H1 (cell line): ENCODE data around the gene CCNE1. TPM values are rescaled to one million over a fixed set of nuclear protein-coding genes. Genes with fewer than 3 reads are reported as not detected.

Experiments
- CTCF ChIA-PET: fragments of 300-600 bp; sonication (Branson Sonifier 250); formaldehyde crosslinking; loops from one replicate; lab custom pipeline; 2021; ENCODE audit not compliant: partially characterized antibody; lab: Charles Lee
- POLR2A ChIA-PET: fragments of 300-600 bp; sonication (Branson Sonifier 250); formaldehyde crosslinking; loops from one replicate; lab custom pipeline; 2021; ENCODE audit warnings: inconsistent platforms; ENCODE audit not compliant: partially characterized antibody; lab: Charles Lee
- DNase-seq, 2 experiments: peaks; one replicate each; pipeline versions ENCODE4 v3.0.0 to v3.0.0-alpha.2; 2010 to 2022; ENCODE audit warnings: low spot score in 2 of 2, low read depth in 1 of 2, mixed read lengths in 1 of 2
- FAIRE-seq: peaks from 2 replicates; lab custom pipeline; 2011; peaks lifted over from hg19 to GRCh38; lab: Jason Lieb, UNC
- H2AFZ ChIP-seq: 2 replicates; pipeline ENCODE4 v1.8.1; 2012; ENCODE audit warnings: low read length, inconsistent platforms
- H2AK5ac ChIP-seq: 2 replicates; pipeline ENCODE4 v1.6.1; 2013; ENCODE audit warnings: low read depth, low read length
- H2BK120ac ChIP-seq: replicated peaks from 2 replicates; pipeline ENCODE3; 2013; ENCODE audit warnings: low read depth, low read length, inconsistent platforms
- H2BK12ac ChIP-seq: 2 replicates; pipeline ENCODE4 v1.6.1; 2013; ENCODE audit warnings: low read depth, low read length
- H2BK15ac ChIP-seq: 2 replicates; pipeline ENCODE4 v1.6.1; 2013; ENCODE audit warnings: low read length
- H2BK20ac ChIP-seq: 2 replicates; pipeline ENCODE4 v1.6.1; 2013; ENCODE audit warnings: low read length
- H2BK5ac ChIP-seq: 2 replicates; pipeline ENCODE4 v1.6.1; 2013; ENCODE audit warnings: low read depth, low read length
- H3K14ac ChIP-seq: 2 replicates; pipeline ENCODE4 v1.6.1; 2013; ENCODE audit warnings: inconsistent platforms; ENCODE audit not compliant: insufficient read length
- H3K18ac ChIP-seq: 2 replicates; pipeline ENCODE4 v1.6.1; 2013; ENCODE audit warnings: low read length; ENCODE audit errors: extremely low read depth
- H3K23ac ChIP-seq: 2 replicates; pipeline ENCODE4 v1.6.1; 2013; ENCODE audit warnings: inconsistent platforms; ENCODE audit not compliant: insufficient read length
- H3K23me2 ChIP-seq: 2 replicates; pipeline ENCODE4 v1.6.1; 2013; ENCODE audit warnings: low read depth, low read length
- H3K27ac ChIP-seq: 2 replicates; pipeline ENCODE4 v1.6.1; 2011; ENCODE audit warnings: low read depth, low read length, inconsistent platforms
- H3K27me3 ChIP-seq, 4 experiments: replicated peaks in 1 of 4; 1 replicate in 1 of 4; 2 replicates in 3 of 4; pipeline versions ENCODE4 v1.6.1 to v1.8.1; 2011 to 2013; ENCODE audit warnings: low read length in 3 of 4, mild to moderate bottlenecking in 3 of 4, inconsistent platforms in 2 of 4, mixed read lengths in 2 of 4, moderate library complexity in 1 of 4; ENCODE audit not compliant: control insufficient read depth in 3 of 4, insufficient read depth in 3 of 4; ENCODE audit errors: extremely low read depth in 1 of 4
- H3K36me3 ChIP-seq, 4 experiments: 2 replicates each; pipeline versions ENCODE4 v1.6.1 to v1.8.1; 2011 to 2013; ENCODE audit warnings: mild to moderate bottlenecking in 4 of 4, low read length in 3 of 4, moderate library complexity in 2 of 4, control low read depth in 1 of 4, inconsistent platforms in 1 of 4; ENCODE audit not compliant: insufficient read depth in 4 of 4, control insufficient read depth in 2 of 4
- H3K4ac ChIP-seq: replicated peaks from 2 replicates; pipeline ENCODE3; 2013; ENCODE audit warnings: low read length, low read depth, mixed read lengths, inconsistent platforms; ENCODE audit not compliant: insufficient read length
- H3K4me1 ChIP-seq, 4 experiments: replicated peaks in 1 of 4; 1 replicate in 1 of 4; 2 replicates in 3 of 4; pipeline versions ENCODE4 v1.6.1 to v1.8.1; 2011 to 2013; ENCODE audit warnings: low read length in 3 of 4, inconsistent platforms in 2 of 4, mixed read lengths in 1 of 4; ENCODE audit not compliant: insufficient read depth in 4 of 4, control insufficient read depth in 3 of 4
- H3K4me2 ChIP-seq, 2 experiments: 2 replicates each; pipeline versions ENCODE4 v1.6.1 to v1.8.1; 2011 to 2013; ENCODE audit warnings: low read depth in 2 of 2, low read length in 2 of 2, control low read depth in 1 of 2, inconsistent platforms in 1 of 2, mild to moderate bottlenecking in 1 of 2; ENCODE audit not compliant: insufficient read depth in 1 of 2
- H3K4me3 ChIP-seq, 4 experiments: fragments of 200-600, 300-600 bp in 1 of 4; sonication (generic), shearing (Covaris generic), sonication (Bioruptor Twin) in 1 of 4; 2 replicates each; pipeline versions ENCODE4 v1.5.1 to v1.8.1; 2011 to 2016; ENCODE audit warnings: low read length in 4 of 4, low read depth in 3 of 4, control low read depth in 2 of 4, inconsistent platforms in 2 of 4, mild to moderate bottlenecking in 2 of 4, mixed read lengths in 1 of 4, moderate library complexity in 1 of 4; ENCODE audit not compliant: insufficient read depth in 2 of 4; ENCODE audit errors: extremely low read depth in 1 of 4
- H3K56ac ChIP-seq: replicated peaks from 2 replicates; pipeline ENCODE3; 2013; ENCODE audit warnings: low read depth, mild to moderate bottlenecking, mixed read lengths, low read length, inconsistent platforms; ENCODE audit not compliant: insufficient read length
- H3K79me1 ChIP-seq: 2 replicates; pipeline ENCODE4 v1.6.1; 2013; ENCODE audit warnings: low read depth, low read length, control low read depth
- H3K79me2 ChIP-seq, 2 experiments: 2 replicates each; pipeline versions ENCODE4 v1.6.1 to v1.8.1; 2012 to 2013; ENCODE audit warnings: low read length in 2 of 2, mild to moderate bottlenecking in 2 of 2, inconsistent platforms in 1 of 2; ENCODE audit not compliant: insufficient read depth in 2 of 2, control insufficient read depth in 1 of 2
- H3K9ac ChIP-seq, 4 experiments: replicated peaks in 1 of 4; 1 replicate in 1 of 4; 2 replicates in 3 of 4; pipeline versions ENCODE4 v1.6.1 to v1.8.1; 2011 to 2013; ENCODE audit warnings: low read depth in 3 of 4, low read length in 3 of 4, control low read depth in 2 of 4, mild to moderate bottlenecking in 2 of 4, moderate library complexity in 2 of 4, inconsistent platforms in 1 of 4; ENCODE audit errors: extremely low read depth in 1 of 4
- H3K9me3 ChIP-seq, 2 experiments: 2 replicates each; pipeline versions ENCODE4 v1.6.1 to v1.8.1; 2012 to 2013; ENCODE audit warnings: mild to moderate bottlenecking in 2 of 2, moderate library complexity in 2 of 2, control low read depth in 1 of 2, inconsistent platforms in 1 of 2, low read depth in 1 of 2, low read length in 1 of 2, mixed read lengths in 1 of 2; ENCODE audit not compliant: insufficient read depth in 2 of 2
- H4K20me1 ChIP-seq, 2 experiments: replicated peaks in 1 of 2; 2 replicates each; pipeline versions ENCODE3 to v1.8.1; 2011 to 2013; ENCODE audit warnings: inconsistent platforms in 2 of 2, low read length in 2 of 2, mild to moderate bottlenecking in 1 of 2; ENCODE audit not compliant: insufficient read depth in 2 of 2, control insufficient read depth in 1 of 2
- H4K5ac ChIP-seq: 2 replicates; pipeline ENCODE4 v1.6.1; 2013; ENCODE audit warnings: low read length, low read depth, mixed read lengths, inconsistent platforms; ENCODE audit not compliant: insufficient read length
- H4K8ac ChIP-seq: 2 replicates; pipeline ENCODE4 v1.8.0; 2013; ENCODE audit warnings: mild to moderate bottlenecking, moderate library complexity, low read length, inconsistent platforms; ENCODE audit not compliant: insufficient read depth; ENCODE audit errors: extremely low read depth
- H4K91ac ChIP-seq: replicated peaks from 2 replicates; pipeline ENCODE3; 2013; ENCODE audit warnings: low read length, mixed read lengths, inconsistent platforms; ENCODE audit not compliant: insufficient read length
- BACH1 ChIP-seq: IDR thresholded peaks from 2 replicates; pipeline ENCODE4 v1.6.1; 2012; ENCODE audit warnings: low read length, improper control_type of control experiment
- ZNF274 ChIP-seq: IDR thresholded peaks from 2 replicates; pipeline ENCODE4 v1.7.0; 2012; ENCODE audit warnings: low read length, borderline replicate concordance; ENCODE audit errors: extremely low read depth
- WGBS, 2 experiments: shearing (Covaris generic) in 1 of 2; methylation state at CpG; one replicate each; pipeline versions ENCODE4 v1.1.6 to v1.1.7; 2013 to 2015; ENCODE audit warnings: low lambda C conversion rate in 2 of 2, mixed read lengths in 2 of 2, inconsistent platforms in 1 of 2, low coverage in 1 of 2, missing lambda C conversion rate in 1 of 2; ENCODE audit not compliant: insufficient replicate concordance in 2 of 2, insufficient coverage in 1 of 2, insufficient read length in 1 of 2; ENCODE audit errors: extremely low coverage in 1 of 2, missing lambda C conversion rate in 1 of 2; 5-methylcytosine and 5-hydroxymethylcytosine counted together
- polyA plus RNA-seq, 7 experiments: library from polyadenylated mRNA; depleted of rRNA in 3 of 7; stranded (reverse) in 5 of 7; unstranded in 2 of 7; fragments of >200 nt in 5 of 7; fragments of 200-250 nt in 2 of 7; gene quantifications; 1 replicate in 5 of 7; 2 replicates in 1 of 7; 4 replicates in 1 of 7; pipeline versions ENCODE4 v1.2.1 to v1.2.3, GENCODE V29; 2011 to 2013; ENCODE audit warnings: missing spikeins in 2 of 7, mixed read lengths in 2 of 7
- total RNA-seq: library from RNA; stranded (reverse); fragmentation: NEBNext Ultra II Directional; extraction: Animal tissue kit (Norgen Biotek cat#: 25700); gene quantifications from 2 replicates; pipeline ENCODE4 v1.2.1, GENCODE V29; 2021

Gene CCNE1
- total and polyA plus RNA-seq, 2 of the 8 experiments (the other 6 are each of a cell fraction or from before 2014, with no cell fraction given), result 43.2 to 44.6 TPM

- Histone ChIP-seq H3K23ac (no peak overlapping the region), H4K8ac (no peak overlapping the region), H3K4me2 (no peak overlapping the region), H2BK12ac (no peak overlapping the region), H3K14ac (no peak overlapping the region), H3K18ac (no peak overlapping the region), H3K9me3 (no peaks in the 10 kb centered on the region), H4K91ac (no peak overlapping the region), H3K36me3 (no peaks in the 10 kb centered on the region), H2BK120ac (no peak overlapping the region), H3K4me3 (no peak overlapping the region), H4K5ac (no peak overlapping the region), H3K56ac (no peak overlapping the region), H2BK15ac (no peak overlapping the region), H3K79me2 (no peaks in the 10 kb centered on the region), H2AK5ac (no peak overlapping the region), H3K23me2 (no peaks in the 10 kb centered on the region), H2BK5ac (no peak overlapping the region), H3K79me1 (no peaks in the 10 kb centered on the region), H3K27me3 (no peaks in the 10 kb centered on the region), H3K27ac (no peak overlapping the region), H3K4me1 (no peaks in the 10 kb centered on the region), H3K4ac (no peak overlapping the region), H2AFZ (no peak overlapping the region), H3K9ac (no peak overlapping the region), H4K20me1 (peaks cover 0 to 1% of the 10 kb centered on the region in 2 experiments), H2BK20ac (no peak overlapping the region)
- no peak for DNase-seq
- TF ChIP-seq BACH1, result no peak
- no peak for TF ChIP-seq ZNF274
- no peak for FAIRE-seq
- ChIA-PET CTCF (interaction anchor here (1.0 to 3.4 kb wide), 5 partner anchors 9 to 106 kb away, joined by 3 to 14 read pairs (median 3); no protein-coding TSS in a partner anchor), POLR2A (no interaction called here)
- 88 to 100% methylated on average over 1 to 8 of the region's 8 CpGs for WGBS, 2 experiments
Observed at GRCh38 chr19:29767039-29767735, 44.6 kb upstream of the CCNE1 start.
